ENCODE measurements around the gene HOXC11.

HOXC11 gene

GRCh38 chr12:53956251-53956887 is 16.6 kb upstream of the HOXC11 start:
- in situ Hi-C loops (cut with HindIII; ENCODE audit: low sequenced_read_pairs), result no loop called here

GRCh38 chr12:53956914-53957536 is 15.9 kb upstream of the HOXC11 start:
- in situ Hi-C loops (cut with HindIII; ENCODE audit: low sequenced_read_pairs), result no loop called here

GRCh38 chr12:53958128-53958527 is 14.8 kb upstream of the HOXC11 start:
- in situ Hi-C loops (cut with HindIII; ENCODE audit: low sequenced_read_pairs), result no loop called here

GRCh38 chr12:53959314-53959713 is 13.6 kb upstream of the HOXC11 start:
- in situ Hi-C loops (cut with HindIII; ENCODE audit: low sequenced_read_pairs), result no loop called here

- in situ Hi-C loops (cut with HindIII; ENCODE audit: low sequenced_read_pairs), result no loop called here
Measured at GRCh38 chr12:53960187-53961024, 12.5 kb upstream of the HOXC11 start.

- in situ Hi-C loops (cut with HindIII; ENCODE audit: low sequenced_read_pairs), result no loop called here
Measured at GRCh38 chr12:53961025-53961761, 11.7 kb upstream of the HOXC11 start.

- in situ Hi-C loops (cut with HindIII; ENCODE audit: low sequenced_read_pairs), result no loop called here
Measured at GRCh38 chr12:53963005-53963404, 9.9 kb upstream of the HOXC11 start.

GRCh38 chr12:53963434-53964314 is 9.3 kb upstream of the HOXC11 start:
- in situ Hi-C loops (cut with HindIII; ENCODE audit: low sequenced_read_pairs), result no loop called here

- in situ Hi-C loops (cut with HindIII; ENCODE audit: low sequenced_read_pairs), result no loop called here
Measured at GRCh38 chr12:53964315-53964713, 8.6 kb upstream of the HOXC11 start.

- in situ Hi-C loops (cut with HindIII; ENCODE audit: low sequenced_read_pairs), result no loop called here
Measured at GRCh38 chr12:53965281-53966084, 7.4 kb upstream of the HOXC11 start.

GRCh38 chr12:53966085-53966384 is 6.9 kb upstream of the HOXC11 start:
- in situ Hi-C loops (cut with HindIII; ENCODE audit: low sequenced_read_pairs), result no loop called here

- in situ Hi-C loops (cut with HindIII; ENCODE audit: low sequenced_read_pairs), result no loop called here
Measured at GRCh38 chr12:53966385-53967133, 6.4 kb upstream of the HOXC11 start.

- in situ Hi-C loops (cut with HindIII; ENCODE audit: low sequenced_read_pairs), result no loop called here
Measured at GRCh38 chr12:53967421-53967925, 5.5 kb upstream of the HOXC11 start.

GRCh38 chr12:53968214-53969127 is 4.5 kb upstream of the HOXC11 start:
- in situ Hi-C loops (cut with HindIII; ENCODE audit: low sequenced_read_pairs), result no loop called here

GRCh38 chr12:53969588-53970259 is 3.2 kb upstream of the HOXC11 start:
- in situ Hi-C loops (cut with HindIII; ENCODE audit: low sequenced_read_pairs), result no loop called here

GRCh38 chr12:53970451-53970850 is 2.5 kb upstream of the HOXC11 start:
- in situ Hi-C loops (cut with HindIII; ENCODE audit: low sequenced_read_pairs), result no loop called here

GRCh38 chr12:53971129-53971528 is 1.8 kb upstream of the HOXC11 start:
- in situ Hi-C loops (cut with HindIII; ENCODE audit: low sequenced_read_pairs), result no loop called here

Measured in endothelial cell of hepatic sinusoid (primary cell).